IPS-18c (cell line): ENCODE results near the gene AREG.

Source experiments
- H3K4me3 ChIP-seq: 2 replicates; pipeline ENCODE4 v1.7.0; 2013; ENCODE audit warnings: low read depth, mild to moderate bottlenecking, low read length, moderate library complexity; ENCODE audit not compliant: insufficient read depth
- H3K9me3 ChIP-seq: one replicate; pipeline ENCODE4 v1.6.1; 2013; ENCODE audit warnings: mild to moderate bottlenecking, low read length, moderate library complexity; ENCODE audit not compliant: control insufficient read depth, insufficient read depth

The AREG gene

GRCh38 chr4:74424111-74424510, 20.8 kb upstream of the AREG start:
- Histone ChIP-seq H3K9me3 (no peaks in the 10 kb centered on the region), H3K4me3 (no peak overlapping the region)

GRCh38 chr4:74426101-74426500, 18.8 kb upstream of the AREG start:
- H3K9me3 ChIP-seq = no peaks in the 10 kb centered on the region
- H3K4me3 ChIP-seq = no peak overlapping the region

GRCh38 chr4:74428276-74428675, 16.7 kb upstream of the AREG start:
- H3K9me3 ChIP-seq = no peaks in the 10 kb centered on the region
- H3K4me3 ChIP-seq = no peak overlapping the region

- Histone ChIP-seq H3K9me3 (no peaks in the 10 kb centered on the region), H3K4me3 (no peak overlapping the region)
These were observed 13.7 kb upstream of the AREG start for GRCh38 chr4:74431113-74431826.

- Histone ChIP-seq H3K9me3 (no peaks in the 10 kb centered on the region), H3K4me3 (no peak overlapping the region)
These were observed 11.9 kb upstream of the AREG start for GRCh38 chr4:74433043-74433442.

- Histone ChIP-seq H3K4me3 (no peak overlapping the region), H3K9me3 (no peaks in the 10 kb centered on the region)
These were observed 11.3 kb upstream of the AREG start for GRCh38 chr4:74433541-74434172.

GRCh38 chr4:74435296-74435695, 9.6 kb upstream of the AREG start:
- Histone ChIP-seq H3K4me3 (no peak overlapping the region), H3K9me3 (no peaks in the 10 kb centered on the region)

GRCh38 chr4:74437866-74438265, 7.1 kb upstream of the AREG start:
- Histone ChIP-seq H3K9me3 (no peaks in the 10 kb centered on the region), H3K4me3 (no peak overlapping the region)

GRCh38 chr4:74438661-74439060, 6.3 kb upstream of the AREG start:
- no peak overlapping the region for H3K4me3 ChIP-seq
- no peaks in the 10 kb centered on the region for H3K9me3 ChIP-seq

- H3K9me3 ChIP-seq = no peaks in the 10 kb centered on the region
- H3K4me3 ChIP-seq = no peak overlapping the region
These were observed 5.0 kb upstream of the AREG start for GRCh38 chr4:74439952-74440351.

- Histone ChIP-seq H3K4me3 (no peak overlapping the region), H3K9me3 (no peaks in the 10 kb centered on the region)
These were observed 4.6 kb upstream of the AREG start for GRCh38 chr4:74440356-74440755.

GRCh38 chr4:74441744-74442143, 3.2 kb upstream of the AREG start:
- H3K9me3 ChIP-seq = no peaks in the 10 kb centered on the region
- no peak overlapping the region for H3K4me3 ChIP-seq

- no peak overlapping the region for H3K4me3 ChIP-seq
These were observed 1.4 kb downstream of the AREG start for GRCh38 chr4:74446193-74446868.

GRCh38 chr4:74446896-74447295, 2.0 kb downstream of the AREG start:
- Histone ChIP-seq H3K4me3 (no peak overlapping the region), H3K9me3 (no peaks in the 10 kb centered on the region)

More at GRCh38 chr4:74446193-74446868, 1.4 kb downstream of the AREG start:
- no peaks in the 10 kb centered on the region for H3K9me3 ChIP-seq

GRCh38 chr4:74447636-74448233, 2.8 kb downstream of the AREG start:
- H3K9me3 ChIP-seq = no peaks in the 10 kb centered on the region
- H3K4me3 ChIP-seq = no peak overlapping the region

- Histone ChIP-seq H3K4me3 (no peak overlapping the region), H3K9me3 (no peaks in the 10 kb centered on the region)
These were observed 4.8 kb downstream of the AREG start for GRCh38 chr4:74449571-74450297.

GRCh38 chr4:74450298-74450683, 5.4 kb downstream of the AREG start:
- H3K9me3 ChIP-seq = no peaks in the 10 kb centered on the region
- no peak overlapping the region for H3K4me3 ChIP-seq
